HEK293T (cell line): ENCODE measurements around the gene IL6.

Source experiments
- ARNT ChIP-seq: fragments of 450-650 bp; IDR thresholded peaks from 2 replicates; pipeline ENCODE4 v1.6.1; 2017; ENCODE audit warnings: mild to moderate bottlenecking
- BHLHE40 ChIP-seq: fragments of 450-650 bp; IDR thresholded peaks from 2 replicates; pipeline ENCODE4 v1.6.1; 2016; ENCODE audit warnings: mild to moderate bottlenecking, moderate library complexity, borderline replicate concordance
- FOXM1 ChIP-seq: fragments of 450-650 bp; IDR thresholded peaks from 2 replicates; pipeline ENCODE4 v1.6.1; 2017; ENCODE audit warnings: mild to moderate bottlenecking, borderline replicate concordance
- HDGF ChIP-seq: fragments of 450-650 bp; IDR thresholded peaks from 2 replicates; pipeline ENCODE4 v1.6.1; 2017; ENCODE audit warnings: antibody characterized with exemption, borderline replicate concordance
- NFRKB ChIP-seq: fragments of 450-650 bp; IDR thresholded peaks from 2 replicates; pipeline ENCODE4 v1.6.1; 2016; ENCODE audit warnings: mild to moderate bottlenecking, moderate library complexity
- SP1 ChIP-seq: fragments of 450-650 bp; IDR thresholded peaks from 2 replicates; pipeline ENCODE4 v1.6.1; 2017
- SUZ12 ChIP-seq: fragments of 450-650 bp; IDR thresholded peaks from 2 replicates; pipeline ENCODE4 v1.6.1; 2016; ENCODE audit warnings: mild to moderate bottlenecking

DNA sequence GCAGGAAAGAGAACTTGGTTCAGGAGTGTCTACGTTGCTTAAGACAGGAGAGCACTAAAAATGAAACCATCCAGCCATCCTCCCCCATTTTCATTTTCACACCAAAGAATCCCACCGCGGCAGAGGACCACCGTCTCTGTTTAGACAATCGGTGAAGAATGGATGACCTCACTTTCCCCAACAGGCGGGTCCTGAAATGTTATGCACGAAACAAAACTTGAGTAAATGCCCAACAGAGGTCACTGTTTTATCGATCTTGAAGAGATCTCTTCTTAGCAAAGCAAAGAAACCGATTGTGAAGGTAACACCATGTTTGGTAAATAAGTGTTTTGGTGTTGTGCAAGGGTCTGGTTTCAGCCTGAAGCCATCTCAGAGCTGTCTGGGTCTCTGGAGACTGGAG is 1.4 kb upstream of the IL6 start:
- TF ChIP-seq NFRKB = no peak
- TF ChIP-seq ARNT = no peak
- TF ChIP-seq SP1 = no peak
- no peak for TF ChIP-seq BHLHE40
- TF ChIP-seq HDGF = no peak
- no peak for TF ChIP-seq FOXM1
- TF ChIP-seq SUZ12 = no peak
